AG08395 (cell line): Measurements from ENCODE around the gene THPO.
"Not testable (repeated sequence)": the region's sequence is repeated elsewhere in the genome, so short reads cannot be mapped to it uniquely, and the experiment has no call there.

ENCODE experiments used
- DNase-seq: peaks from one replicate; pipeline ENCODE4 v3.0.0; 2012; ENCODE audit warnings: mixed read lengths, low spot score

The THPO gene

GRCh38 chr3:184349563-184350470 is 28.2 kb downstream of the THPO start:
- DNase-seq: no peak

- DNase-seq: no peak
Observed at GRCh38 chr3:184348057-184348382, 30.0 kb downstream of the THPO start.

GRCh38 chr3:184347321-184348056 is 30.5 kb downstream of the THPO start:
- no peak for DNase-seq

GRCh38 chr3:184346480-184347190 is 31.4 kb downstream of the THPO start:
- DNase-seq: no peak

GRCh38 chr3:184345317-184346144 is 32.5 kb downstream of the THPO start:
- peak; percentile 92 for DNase-seq

GRCh38 chr3:184344579-184345316 is 33.3 kb downstream of the THPO start:
- no peak for DNase-seq

- DNase-seq: no peak
Observed at GRCh38 chr3:184343200-184343876, 34.7 kb downstream of the THPO start.

GRCh38 chr3:184341925-184342324 is 36.1 kb downstream of the THPO start:
- no peak for DNase-seq

- not testable (repeated sequence) for DNase-seq
Observed at GRCh38 chr3:184339451-184340135, 38.4 kb downstream of the THPO start.

GRCh38 chr3:184339001-184339400 is 39.0 kb downstream of the THPO start:
- no peak for DNase-seq

- no peak for DNase-seq
Observed at GRCh38 chr3:184338511-184338945, 39.5 kb downstream of the THPO start.

GRCh38 chr3:184337981-184338380 is 40.0 kb downstream of the THPO start:
- DNase-seq: no peak

GRCh38 chr3:184337399-184337714 is 40.6 kb downstream of the THPO start, which contains the start of gene FAM131A:
Gene FAM131A, plus strand, starts transcription at chr3:184337600. Its CDS starts 31 bp downstream, at chr3:184337631.
- no peak for DNase-seq

- DNase-seq: peak; percentile 67
Observed at GRCh38 chr3:184336547-184337398, 41.2 kb downstream of the THPO start.

GRCh38 chr3:184335661-184336546 is 42.1 kb downstream of the THPO start:
- DNase-seq: peak; percentile 83

- DNase-seq: no peak
Observed at GRCh38 chr3:184335291-184335660, 42.7 kb downstream of the THPO start.

GRCh38 chr3:184334470-184335158 is 43.4 kb downstream of the THPO start:
- peak; percentile 63 for DNase-seq
